Ureter (tissue), 1 donor: ENCODE measurements around the gene AQP12A. TPM values are rescaled to one million over a fixed set of nuclear protein-coding genes. Genes with fewer than 3 reads are reported as not detected.

Source experiments
- DNase-seq: peaks from one replicate; pipeline ENCODE4 v3.0.0-alpha.2; 2020; ENCODE audit warnings: low spot score
- total RNA-seq: library from RNA; stranded (reverse); gene quantifications from one replicate; pipeline ENCODE4 v1.2.4, GENCODE V29; 2023
- donor health status: DM: yes; HTN: yes; CAD: no.

AQP12A gene
- total RNA-seq, 1 donor from 2014 or later, result not detected

DNA sequence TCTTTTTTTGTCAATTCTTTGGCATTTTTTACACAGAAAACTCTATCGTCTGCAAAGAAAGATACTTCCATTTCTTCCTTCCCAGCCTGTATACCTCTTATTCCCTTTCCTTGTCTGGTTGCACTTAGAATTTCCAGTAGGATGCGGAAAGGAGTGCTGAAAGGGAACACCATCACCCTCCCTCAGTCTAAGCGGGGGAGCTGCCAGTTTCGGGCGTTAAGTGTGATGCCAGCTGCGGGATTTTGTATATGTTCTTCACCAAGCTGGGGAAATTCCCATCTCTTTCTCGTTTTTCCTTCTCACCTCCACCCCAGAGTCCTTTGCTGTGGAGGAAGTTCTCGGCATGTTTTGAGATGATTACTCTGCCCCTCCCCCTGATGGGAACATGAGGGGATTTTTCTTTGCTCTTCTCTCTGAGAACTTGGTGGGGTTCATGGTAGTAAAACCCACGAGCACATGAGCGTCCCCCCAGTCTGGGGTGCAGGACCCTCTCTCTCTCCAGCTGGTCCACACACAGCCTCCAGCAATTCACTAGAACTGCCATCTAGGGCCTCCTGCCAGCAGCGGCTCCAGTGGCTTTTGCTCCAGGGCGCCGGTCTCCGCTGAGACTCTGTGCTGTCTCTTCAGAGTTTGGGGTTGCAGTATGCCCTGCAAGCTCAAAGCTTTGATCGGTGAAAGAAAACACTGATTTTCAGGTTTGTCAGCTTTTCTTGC lies 15.5 kb downstream of the AQP12A start:
- no peak for DNase-seq

DNA sequence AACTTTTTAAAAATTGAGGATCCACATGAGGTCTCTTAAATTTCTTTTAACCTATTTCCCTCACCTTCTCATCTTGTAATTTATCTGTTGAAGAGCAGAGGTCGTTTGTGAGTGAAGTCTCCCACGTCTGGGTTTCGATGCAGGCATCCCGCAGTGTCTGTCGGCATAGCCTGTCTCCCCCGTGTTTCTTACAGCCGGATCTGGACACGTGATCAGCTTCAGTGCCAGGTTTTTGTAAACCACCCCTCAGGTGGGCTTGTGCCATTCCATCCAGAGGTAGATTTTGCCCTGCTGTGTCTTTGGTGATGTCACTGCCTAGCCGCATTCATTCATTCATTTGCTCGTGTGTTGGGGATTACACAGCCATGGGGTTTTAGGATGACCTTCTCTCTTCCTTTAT lies 16.2 kb downstream of the AQP12A start:
- DNase-seq, result no peak

DNA sequence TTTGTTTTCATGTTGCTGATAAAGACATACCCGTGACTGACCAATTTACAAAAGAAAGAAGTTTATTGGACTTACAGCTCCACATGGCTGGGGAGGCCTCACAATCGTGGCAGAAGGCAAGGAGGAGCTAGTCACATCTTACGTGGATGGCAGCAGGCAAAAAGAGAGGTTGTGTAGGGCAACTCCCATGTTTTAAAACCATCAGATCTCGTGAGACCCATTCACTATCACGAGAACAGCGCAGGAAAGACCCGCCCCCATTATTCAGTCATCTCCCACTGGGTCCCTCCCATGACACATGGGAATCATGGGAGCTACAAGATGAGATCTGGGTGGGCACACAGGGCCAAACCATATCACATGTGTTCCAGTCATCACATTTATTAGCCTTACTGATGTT lies 16.8 kb downstream of the AQP12A start:
- no peak for DNase-seq

DNA sequence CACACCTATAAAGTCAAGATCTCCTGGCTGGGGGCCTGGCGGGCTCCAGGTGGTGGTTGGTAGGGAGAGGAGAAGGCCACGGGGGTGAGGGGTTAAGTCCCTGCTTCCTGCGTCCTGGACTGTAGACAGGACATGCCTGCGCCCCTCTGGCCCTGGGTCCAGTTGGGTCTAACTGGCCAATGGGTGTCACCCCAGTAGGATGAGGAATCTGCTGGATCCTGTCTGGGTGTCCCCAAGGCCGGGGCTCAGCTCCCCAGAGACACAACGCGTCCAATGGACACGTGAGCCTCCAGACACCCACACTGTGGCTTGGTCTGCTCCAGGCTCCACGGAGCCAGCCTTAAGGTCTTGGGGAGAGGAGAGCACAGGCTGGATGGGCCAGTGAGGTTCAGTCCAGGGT lies 19.6 kb downstream of the AQP12A start:
- DNase-seq, result no peak

DNA sequence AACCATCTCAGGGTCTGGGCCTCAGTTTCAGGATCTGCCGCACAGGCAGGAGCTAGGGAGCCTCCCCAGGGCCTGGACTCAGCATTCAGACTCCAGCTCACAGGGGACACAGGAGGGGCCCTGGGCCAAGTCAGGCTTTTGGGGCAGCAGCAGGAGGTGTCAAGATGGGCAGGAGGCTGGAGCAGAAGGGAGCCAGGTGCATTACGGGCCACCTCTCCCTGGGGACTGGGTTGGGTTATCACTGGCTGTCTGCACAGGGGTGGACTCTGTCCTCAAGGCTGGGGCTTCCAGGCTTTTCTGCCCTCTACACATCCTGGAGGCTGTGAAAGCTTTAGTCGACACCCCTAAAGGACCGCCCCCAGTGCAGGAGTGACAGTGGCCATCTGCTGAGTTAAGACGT lies 20.0 kb downstream of the AQP12A start:
- no peak for DNase-seq

DNA sequence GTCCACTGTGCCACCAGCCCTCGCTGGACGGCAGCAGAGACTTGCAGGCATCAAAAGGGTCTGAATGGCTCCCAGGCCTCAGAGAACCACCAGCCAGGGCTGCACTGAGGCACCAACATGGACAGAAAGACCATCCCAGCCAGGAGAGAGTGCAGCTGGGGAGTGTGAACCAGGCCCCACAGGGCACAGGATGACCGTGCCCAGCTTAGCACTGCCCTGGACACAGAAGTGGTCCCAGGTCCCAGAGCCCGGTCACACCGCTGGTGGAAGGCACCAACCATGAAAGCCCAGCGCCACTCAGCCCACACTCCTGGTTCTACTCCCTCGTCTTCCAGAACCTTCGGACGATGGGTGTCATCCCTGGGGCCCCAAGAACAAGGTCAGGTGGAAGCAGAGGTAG lies 20.5 kb downstream of the AQP12A start:
- DNase-seq, result no peak

DNA sequence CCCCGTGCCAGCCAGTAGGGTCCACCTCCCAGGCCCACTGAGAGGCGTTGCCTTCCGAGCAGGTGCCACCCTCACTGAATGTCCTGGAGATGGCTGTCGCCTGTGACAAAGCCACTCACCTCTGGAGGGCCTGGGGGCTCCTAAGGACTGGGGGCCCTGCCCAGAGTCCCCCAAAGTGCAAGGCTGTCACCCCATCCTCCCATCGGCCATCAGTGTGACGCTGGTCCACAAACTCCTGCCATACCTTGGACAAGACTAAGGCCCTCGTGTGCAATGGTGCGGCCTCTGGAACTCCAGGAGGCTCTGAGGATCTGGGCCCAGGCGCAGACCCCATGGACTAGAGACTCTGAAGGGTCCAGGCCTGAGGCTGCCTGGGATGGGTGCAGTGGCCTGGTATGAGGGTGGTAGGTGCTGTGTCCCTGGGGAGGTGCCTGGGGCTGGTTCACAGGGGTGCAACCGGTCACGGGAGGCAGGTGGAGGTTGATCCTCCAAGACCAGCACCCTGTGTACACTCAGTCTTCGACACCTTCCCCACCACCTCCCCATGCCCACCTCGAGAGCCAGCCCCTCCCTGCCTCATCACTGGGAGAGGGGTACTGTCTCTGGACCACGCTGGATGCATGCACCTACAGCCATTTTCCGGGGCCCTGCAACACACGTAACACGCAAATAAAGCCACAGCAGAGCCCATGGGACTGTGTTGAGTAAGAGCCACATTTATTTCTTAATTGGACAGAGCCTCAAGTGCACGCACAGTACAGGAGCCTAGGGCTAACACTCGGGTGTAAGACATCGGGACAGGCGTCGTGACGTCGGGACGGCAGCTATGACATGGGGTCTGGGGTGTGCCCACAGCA lies 21.6 kb downstream of the AQP12A start:
- DNase-seq, result no peak

DNA sequence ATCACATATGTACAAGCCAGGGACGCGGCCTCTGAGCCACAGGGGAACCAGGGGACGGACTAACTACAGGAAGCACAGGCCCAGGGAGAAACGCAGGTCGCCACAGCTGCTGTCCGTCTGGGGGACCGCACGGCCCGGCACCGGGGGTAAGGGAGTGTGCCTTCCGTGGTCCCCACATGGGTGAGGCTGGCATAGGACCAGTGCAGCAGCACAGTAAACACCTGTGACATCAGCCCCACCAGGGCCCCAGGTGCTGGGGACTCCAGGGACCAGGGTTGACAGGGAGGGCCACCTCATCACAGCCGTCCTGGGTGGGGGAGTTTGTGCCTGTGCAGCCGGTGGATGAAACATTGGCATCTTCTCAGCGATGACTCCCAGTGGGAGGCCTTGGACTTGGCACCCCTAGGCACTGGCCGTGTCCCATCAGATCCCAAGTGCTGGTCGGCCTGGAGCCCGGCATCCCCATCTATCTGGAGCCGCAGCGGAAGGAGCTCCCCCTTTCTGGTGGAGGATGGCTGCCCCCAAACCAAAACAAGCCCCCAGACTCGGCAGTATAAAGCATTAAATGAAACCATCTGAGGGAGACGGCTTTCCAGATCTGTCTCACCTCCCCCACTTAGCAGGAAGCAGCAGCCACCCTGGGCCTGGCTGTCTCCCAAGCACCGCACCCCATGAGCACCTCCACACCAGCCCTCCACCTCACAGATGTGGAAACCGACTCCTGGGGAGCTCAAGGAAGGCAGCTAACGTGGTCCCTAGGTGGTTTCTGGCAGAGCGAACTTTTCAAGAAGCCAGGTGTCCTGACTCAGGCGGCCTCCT lies 22.5 kb downstream of the AQP12A start:
- no peak for DNase-seq

DNA sequence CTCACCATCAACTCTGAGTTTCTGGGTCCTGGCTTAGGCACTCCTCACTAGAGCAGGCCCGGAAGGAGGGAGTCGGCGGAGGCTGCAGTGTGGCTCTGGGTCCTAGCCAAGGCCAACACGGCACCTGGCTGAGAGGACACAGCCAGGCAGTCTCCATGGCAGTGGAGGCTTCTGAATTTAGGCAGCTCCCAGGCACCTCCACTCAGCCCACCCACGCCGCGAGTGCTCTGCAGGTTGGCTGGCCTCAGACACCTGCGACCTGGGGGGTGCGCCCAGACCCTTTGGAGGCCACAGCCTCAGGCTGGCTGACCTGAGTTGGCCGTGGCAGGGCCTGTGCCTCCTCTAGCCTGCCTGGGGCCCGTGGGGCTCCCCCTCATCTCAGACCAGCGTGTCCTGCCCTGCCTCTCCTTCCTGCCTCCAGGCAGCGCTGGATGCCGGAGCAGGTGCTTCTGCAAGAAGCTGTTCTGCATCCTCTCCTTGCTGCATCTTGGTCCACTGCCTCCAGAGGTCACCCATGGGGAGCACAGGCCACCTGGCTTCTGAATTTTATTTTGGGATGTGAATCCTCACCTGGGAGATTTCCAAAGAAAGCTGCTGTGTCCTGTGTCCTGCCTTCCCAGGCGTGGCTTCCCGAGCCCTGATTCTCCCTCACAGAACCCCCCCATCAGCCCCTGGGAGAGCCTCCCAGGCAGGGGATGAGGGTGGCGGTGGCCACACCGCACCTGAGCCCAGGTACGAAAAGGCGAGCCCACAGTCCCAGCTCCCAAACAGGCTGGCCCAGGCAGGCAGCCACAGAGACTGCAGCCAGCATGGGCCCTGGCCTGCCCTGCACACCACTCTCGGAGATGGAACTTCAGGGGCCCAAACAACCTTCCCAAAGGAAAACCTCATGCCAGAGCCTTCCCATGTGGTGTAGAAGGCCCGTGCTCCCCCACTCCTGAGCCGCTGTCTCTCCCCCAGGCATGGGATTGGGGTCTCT lies 23.4 kb downstream of the AQP12A start:
- no peak for DNase-seq

DNA sequence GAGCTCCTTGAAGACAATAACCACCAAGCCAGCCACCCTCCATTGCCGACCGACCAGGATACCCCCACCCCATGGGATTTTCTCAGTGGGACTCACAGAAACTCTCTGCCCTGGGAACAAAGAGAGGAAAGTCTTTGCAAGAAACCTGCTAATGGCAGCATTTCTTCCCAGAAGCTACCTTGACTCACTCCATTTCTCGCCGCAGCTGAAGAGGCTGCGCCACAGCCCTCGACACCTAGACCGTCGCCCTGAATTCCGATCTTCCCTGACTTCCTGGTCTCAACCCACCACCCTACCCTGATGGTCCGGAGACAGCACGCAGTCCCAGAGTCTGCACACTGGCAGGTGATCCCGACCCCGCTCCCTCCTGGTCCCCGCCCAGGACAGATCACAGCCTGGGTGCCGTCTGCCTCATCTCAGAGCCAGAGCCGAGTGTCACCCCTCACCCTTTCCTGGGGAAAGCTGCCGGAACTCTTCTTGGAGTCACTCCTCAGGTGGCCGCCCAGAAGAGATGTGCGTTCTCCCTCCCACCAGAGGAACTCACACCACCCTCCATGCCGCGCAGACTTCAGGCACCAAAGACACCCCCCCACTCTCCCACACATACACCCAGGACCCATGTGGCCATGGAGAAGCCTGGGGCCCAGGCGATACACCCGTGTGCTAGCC lies 24.6 kb downstream of the AQP12A start:
- DNase-seq, result no peak

DNA sequence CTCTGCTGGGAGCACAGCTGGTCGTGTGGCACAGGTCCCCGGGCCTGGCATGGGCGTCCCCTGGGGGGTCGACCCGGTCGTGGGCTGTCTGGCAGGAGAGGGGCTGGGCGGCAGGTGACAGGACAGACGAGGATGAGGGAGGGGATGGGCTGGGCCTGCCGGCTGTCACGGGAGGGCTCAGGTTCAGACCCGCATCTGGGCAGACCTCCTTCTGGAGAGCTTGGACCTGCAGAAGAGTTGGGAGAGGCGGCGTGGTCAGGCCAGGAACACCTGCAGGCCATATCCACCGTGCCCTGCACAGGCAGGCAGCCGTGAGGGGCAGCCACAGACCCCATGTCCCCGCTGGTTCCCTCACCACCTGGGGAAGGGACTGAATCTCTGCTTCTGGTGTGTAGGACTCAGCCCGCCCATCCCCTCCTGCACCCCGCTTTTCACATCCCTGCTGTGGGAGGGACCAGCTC lies 25.5 kb downstream of the AQP12A start:
- no peak for DNase-seq

DNA sequence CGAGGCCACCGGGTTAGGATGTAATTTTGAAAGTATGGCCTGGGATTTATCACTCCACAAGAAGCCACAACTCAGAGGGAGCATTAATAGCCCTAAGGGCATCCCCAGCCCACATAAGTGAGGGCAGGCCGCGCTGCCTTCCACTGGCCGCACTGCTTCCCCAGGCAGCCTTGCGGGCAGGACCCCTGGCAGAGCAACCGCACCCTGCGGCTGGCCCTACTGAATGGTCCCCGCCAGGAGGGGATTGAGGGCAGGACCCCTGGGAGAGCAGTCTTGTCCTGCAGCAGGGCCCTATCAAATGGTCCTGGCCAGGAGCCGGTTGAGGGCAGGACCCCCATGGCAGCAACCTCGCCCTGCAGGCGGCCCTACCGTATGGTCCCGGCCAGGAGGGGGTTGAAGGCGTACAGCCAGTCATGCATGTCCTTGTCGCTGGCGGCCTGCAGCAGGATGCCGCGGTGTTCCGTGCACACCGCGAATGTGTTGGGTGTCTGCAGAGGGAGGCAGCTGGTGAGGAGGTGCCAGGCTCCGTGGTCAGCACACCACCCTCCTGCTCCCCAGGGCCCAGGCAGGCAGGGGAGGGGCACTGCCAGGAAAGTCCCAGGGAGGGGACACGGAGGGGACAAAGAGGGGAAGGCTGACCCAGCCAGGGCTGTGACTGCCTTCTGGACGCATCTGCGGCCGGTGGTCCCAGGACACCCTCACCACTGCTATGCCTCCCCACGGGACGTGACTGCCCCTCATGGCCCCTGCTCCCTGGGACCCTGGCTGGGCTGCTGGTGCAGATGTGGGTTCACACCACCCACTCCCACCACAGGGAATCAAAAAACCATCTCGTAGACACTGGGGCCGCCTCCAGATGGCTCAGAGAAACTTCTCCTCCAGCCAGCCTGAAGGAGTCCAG lies 26.3 kb downstream of the AQP12A start:
- no peak for DNase-seq

DNA sequence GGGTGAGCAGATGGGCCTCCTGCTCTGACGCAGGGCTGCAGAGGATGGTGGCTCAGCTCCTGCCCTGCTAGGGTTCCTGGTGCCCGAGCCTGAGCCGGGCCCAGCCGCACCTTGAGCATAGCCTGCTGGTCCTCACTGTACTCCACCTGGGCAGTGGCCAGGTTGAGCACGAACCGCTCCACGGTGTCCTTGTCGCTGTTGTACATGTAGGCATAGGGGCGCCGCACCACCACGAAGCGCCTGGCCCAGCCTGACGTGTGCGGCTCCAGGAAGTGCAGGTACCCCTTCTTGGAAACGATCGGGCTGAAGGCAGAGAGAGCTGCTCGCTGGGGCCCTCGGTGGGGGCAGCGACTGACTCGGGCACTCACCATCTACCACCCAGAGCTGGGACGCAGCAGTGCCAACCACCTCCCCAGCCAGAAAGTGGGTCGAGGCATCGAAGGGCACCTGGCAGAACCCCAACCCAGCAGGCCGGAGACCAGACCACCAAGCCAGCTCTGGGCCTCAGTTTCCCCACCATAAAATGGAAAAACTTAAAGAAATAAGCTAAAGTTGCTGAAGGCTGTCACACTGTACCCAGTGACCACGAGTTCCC lies 27.3 kb downstream of the AQP12A start:
- no peak for DNase-seq

DNA sequence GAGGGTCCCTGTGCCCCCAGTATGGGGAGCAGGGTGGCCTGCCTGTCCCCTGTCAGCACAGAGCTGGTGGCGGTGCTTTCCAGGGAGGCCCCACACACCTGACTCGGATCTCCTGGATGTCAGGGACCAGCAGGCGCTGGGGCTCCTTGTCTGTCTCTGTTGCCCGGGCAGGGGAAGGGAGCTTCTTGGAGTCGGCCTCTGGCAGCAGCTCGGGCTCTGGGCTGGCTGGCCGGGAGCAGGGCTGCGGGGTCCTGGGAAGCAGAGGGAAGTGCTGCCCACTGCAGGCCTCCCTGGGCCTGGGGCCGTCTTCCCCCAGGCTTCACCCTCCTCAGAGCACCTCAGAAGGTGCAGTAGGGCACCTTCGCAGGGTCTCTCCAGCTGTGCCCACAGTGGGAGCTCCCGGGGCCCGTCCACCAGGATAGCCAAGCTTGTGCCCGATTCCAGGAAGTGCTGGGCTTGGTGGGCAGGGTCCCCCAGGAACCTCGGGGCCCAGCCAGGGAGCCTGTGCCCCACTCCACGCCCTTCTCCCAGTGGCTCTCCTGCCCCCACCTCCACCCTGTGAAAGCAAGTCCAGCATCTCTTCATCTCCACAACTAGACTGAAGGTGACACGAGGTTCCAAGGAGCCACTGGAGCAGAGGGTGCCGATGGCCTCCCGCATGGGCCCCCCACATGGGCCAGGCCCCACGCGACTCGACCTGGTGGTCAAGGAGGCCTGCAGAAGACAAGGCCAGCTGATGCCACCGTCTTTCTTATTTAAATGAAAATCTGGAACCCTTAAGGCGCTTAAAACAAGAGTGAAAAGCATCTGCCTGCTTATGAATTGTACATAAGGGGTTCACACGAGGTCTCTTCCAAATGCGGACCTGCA lies 28.2 kb downstream of the AQP12A start:
- no peak for DNase-seq

DNA sequence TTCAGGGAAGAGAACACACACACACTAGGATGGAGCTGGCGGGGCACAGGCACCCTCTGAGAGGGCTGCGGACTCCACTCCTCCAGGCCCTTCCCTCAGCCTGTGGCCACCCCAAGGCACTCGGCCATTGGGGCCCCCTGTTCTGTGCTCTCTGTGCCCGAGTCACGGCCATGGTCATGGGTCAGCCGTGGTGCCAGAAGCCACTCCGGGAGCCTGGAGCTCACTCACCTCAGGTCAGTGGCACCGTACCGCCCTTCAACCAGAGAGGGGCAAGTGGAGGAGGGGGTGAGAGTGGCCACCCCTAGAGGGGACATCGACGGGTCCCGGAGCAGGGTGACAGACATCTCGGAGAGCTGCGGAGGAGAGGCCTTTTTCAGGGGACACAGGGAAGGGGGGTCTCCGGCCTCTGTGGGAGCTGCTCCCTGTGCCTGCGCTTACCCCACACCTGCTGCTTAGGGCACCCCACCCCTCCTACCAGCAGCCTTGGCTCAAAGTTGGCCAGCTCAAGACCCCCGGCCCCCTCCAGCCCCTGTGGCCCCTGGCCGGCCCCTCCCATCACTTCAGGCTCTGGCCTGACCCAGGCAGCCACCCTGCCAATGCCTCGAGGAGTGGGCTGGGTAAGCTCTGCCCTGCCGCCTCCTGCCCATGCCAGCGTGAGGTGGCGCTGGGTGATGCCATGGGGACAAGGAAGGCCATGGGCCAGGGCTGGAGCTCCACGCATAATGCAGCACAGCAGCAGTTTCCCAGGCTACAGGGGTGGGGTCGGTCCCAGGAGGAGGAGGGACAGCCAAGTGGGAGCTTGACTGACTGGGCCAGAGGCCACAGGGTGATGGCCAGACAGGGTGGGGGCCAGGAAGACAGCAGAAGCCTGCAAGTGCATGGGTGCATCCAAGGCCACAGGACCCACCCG lies 29.3 kb downstream of the AQP12A start:
- DNase-seq, result no peak

DNA sequence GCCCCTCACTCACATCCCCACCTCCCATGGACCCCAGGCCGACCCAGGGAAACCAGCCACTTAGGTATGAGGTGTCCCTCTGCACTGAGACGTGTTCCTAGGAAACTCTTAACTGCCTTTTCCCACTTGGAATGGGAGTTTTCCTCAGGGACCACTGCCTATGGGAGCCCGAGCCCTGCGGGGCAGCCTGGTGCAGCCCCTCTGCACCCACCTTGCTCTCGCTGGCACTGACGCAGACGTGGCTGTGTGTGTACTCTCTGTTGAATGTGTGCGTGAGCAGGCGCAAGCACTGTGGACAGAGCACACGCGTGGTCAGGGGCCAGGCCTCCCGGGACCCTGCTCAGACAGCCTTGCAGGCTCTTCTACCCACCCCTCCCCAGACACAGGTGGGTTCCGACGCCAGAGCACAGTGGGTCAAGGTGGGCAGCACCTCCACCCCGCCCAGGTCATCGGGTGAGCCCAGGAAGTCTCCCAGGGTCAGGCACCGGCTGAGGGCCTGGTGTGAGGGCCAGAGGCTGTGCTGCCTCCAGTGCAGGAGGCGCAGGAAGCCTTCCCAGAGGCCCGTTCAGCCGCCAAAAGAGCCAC lies 30.0 kb downstream of the AQP12A start:
- DNase-seq, result no peak

DNA sequence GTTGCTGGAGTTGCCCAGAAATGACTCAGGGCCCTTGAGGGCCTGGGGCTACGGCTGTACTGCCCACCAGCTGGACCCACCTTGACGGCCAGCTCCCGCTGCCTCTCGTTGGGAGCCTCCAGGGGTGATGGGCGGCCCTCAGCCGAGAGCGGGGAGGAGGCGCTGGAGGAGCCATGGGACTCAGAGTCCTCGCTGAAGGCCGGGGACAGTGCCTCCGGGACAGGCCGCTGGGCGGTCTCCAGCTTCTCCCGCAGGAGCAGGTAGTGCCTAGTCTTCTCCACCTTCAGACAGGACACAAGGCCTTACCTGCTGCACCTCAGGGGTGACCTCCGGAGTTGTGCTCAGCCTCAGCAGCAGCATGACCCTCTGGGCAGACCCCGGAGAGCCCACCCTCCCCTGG lies 30.7 kb downstream of the AQP12A start:
- DNase-seq, result no peak
